ENCODE measurements around the gene SMYD3.

DNA sequence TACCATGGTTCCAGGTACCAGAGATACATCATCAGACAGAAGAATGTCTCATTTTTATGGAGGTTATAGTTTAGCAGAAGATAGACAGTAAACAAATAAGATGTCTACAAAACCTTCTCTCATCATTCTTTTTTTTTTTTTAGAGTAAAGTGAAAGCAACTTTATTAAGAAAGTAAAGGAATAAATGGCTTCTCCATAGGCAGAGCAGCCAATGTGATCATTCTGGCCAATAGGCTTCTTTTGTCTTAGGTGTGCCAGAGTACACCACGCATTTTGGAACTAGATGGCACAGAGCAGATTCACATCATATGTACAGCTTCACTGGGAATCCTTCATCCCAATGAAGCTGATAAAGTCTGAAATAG, 428.2 kb downstream of the SMYD3 start:
- TF ChIP-seq, protein P1, sequence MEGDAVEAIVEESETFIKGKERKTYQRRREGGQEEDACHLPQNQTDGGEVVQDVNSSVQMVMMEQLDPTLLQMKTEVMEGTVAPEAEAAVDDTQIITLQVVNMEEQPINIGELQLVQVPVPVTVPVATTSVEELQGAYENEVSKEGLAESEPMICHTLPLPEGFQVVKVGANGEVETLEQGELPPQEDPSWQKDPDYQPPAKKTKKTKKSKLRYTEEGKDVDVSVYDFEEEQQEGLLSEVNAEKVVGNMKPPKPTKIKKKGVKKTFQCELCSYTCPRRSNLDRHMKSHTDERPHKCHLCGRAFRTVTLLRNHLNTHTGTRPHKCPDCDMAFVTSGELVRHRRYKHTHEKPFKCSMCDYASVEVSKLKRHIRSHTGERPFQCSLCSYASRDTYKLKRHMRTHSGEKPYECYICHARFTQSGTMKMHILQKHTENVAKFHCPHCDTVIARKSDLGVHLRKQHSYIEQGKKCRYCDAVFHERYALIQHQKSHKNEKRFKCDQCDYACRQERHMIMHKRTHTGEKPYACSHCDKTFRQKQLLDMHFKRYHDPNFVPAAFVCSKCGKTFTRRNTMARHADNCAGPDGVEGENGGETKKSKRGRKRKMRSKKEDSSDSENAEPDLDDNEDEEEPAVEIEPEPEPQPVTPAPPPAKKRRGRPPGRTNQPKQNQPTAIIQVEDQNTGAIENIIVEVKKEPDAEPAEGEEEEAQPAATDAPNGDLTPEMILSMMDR (IDR thresholded peaks at IDR 0.05 in 2 of 3, conservative IDR thresholded peaks at IDR 0.05 in 1 of 3; ENCODE audit: insufficient read depth in 2 of 3, low read depth in 1 of 3, low read length in 3 of 3): no peak
- TF ChIP-seq RFX5 (IDR thresholded peaks at IDR 0.05; ENCODE audit: low read depth, low read length) (no peak), JUN (IDR thresholded peaks at IDR 0.05; ENCODE audit: borderline replicate concordance, low read depth, low read length) (no peak), JUN (CRISPR knock-in tag; IDR thresholded peaks at IDR 0.05; ENCODE audit: borderline replicate concordance) (no peak), FOXK2 (conservative IDR thresholded peaks at IDR 0.05 in 1 of 2, IDR thresholded peaks at IDR 0.05 in 1 of 2; ENCODE audit: low read depth in 2 of 2) (no peak), LARP7 (IDR thresholded peaks at IDR 0.05) (no peak)
- TF ChIP-seq, protein P2, sequence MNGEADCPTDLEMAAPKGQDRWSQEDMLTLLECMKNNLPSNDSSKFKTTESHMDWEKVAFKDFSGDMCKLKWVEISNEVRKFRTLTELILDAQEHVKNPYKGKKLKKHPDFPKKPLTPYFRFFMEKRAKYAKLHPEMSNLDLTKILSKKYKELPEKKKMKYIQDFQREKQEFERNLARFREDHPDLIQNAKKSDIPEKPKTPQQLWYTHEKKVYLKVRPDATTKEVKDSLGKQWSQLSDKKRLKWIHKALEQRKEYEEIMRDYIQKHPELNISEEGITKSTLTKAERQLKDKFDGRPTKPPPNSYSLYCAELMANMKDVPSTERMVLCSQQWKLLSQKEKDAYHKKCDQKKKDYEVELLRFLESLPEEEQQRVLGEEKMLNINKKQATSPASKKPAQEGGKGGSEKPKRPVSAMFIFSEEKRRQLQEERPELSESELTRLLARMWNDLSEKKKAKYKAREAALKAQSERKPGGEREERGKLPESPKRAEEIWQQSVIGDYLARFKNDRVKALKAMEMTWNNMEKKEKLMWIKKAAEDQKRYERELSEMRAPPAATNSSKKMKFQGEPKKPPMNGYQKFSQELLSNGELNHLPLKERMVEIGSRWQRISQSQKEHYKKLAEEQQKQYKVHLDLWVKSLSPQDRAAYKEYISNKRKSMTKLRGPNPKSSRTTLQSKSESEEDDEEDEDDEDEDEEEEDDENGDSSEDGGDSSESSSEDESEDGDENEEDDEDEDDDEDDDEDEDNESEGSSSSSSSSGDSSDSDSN (IDR thresholded peaks at IDR 0.05; ENCODE audit: borderline replicate concordance in 1 of 2, low read depth in 2 of 2, low read length in 2 of 2): no peak

All from K562 (cell line).